Measurements from ENCODE around the gene CAPZA1. TPM values are rescaled to one million over a fixed set of nuclear protein-coding genes. Genes with fewer than 3 reads are reported as not detected.

Gene CAPZA1
- total RNA-seq, 2 donors from 2014 or later, result 87.4 to 104 TPM

DNA sequence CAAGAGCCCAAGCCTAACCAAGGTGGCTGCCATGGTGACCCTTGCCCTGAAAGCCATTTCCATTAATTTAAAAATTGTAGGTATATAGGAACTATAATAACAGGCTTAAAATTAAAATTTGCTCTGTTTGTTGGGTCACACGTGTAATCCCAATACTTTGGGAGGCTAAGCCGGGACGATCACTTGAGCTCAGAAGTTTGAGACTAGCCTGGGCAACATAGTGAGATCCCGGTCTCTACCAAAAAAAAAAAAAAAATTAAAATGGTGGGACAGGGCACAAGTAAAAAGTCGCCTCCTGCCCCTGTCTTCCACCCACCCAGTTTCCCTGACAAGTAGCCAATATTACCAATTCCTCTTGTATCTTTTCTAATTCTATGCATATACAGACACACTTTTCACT lies 6.6 kb downstream of the CAPZA1 start:
- Histone ChIP-seq H3K4me3 (no peak overlapping the region), H3K36me3 (no peaks in the 10 kb centered on the region), H3K27me3 (replicated peaks; ENCODE audit: insufficient read depth) (no peaks in the 10 kb centered on the region), H3K4me1 (replicated peaks) (no peaks in the 10 kb centered on the region), H3K27ac (no peak overlapping the region), H3K9me3 (no peaks in the 10 kb centered on the region)
- no peak for DNase-seq (ENCODE audit: low spot score)
- intact Hi-C loops (cut with DNase I), result no loop called here
- 95% methylated on average over 5 of the region's 5 CpGs for WGBS
- TF ChIP-seq POLR2AphosphoS5 (IDR thresholded peaks at IDR 0.05) (no peak), POLR2A (IDR thresholded peaks at IDR 0.05) (no peak)
- TF ChIP-seq, protein P1, sequence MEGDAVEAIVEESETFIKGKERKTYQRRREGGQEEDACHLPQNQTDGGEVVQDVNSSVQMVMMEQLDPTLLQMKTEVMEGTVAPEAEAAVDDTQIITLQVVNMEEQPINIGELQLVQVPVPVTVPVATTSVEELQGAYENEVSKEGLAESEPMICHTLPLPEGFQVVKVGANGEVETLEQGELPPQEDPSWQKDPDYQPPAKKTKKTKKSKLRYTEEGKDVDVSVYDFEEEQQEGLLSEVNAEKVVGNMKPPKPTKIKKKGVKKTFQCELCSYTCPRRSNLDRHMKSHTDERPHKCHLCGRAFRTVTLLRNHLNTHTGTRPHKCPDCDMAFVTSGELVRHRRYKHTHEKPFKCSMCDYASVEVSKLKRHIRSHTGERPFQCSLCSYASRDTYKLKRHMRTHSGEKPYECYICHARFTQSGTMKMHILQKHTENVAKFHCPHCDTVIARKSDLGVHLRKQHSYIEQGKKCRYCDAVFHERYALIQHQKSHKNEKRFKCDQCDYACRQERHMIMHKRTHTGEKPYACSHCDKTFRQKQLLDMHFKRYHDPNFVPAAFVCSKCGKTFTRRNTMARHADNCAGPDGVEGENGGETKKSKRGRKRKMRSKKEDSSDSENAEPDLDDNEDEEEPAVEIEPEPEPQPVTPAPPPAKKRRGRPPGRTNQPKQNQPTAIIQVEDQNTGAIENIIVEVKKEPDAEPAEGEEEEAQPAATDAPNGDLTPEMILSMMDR (IDR thresholded peaks at IDR 0.05), result no peak

GRCh38 chr1:112626887-112627286 lies 7.3 kb downstream of the CAPZA1 start:
- no peaks in the 10 kb centered on the region for H3K36me3 ChIP-seq
- no peaks in the 10 kb centered on the region for H3K4me1 ChIP-seq (replicated peaks)
- no peak overlapping the region for H3K27ac ChIP-seq
- no peak for TF ChIP-seq POLR2AphosphoS5 (IDR thresholded peaks at IDR 0.05)
- no peak for TF ChIP-seq POLR2A (IDR thresholded peaks at IDR 0.05)
- TF ChIP-seq, protein P1 (IDR thresholded peaks at IDR 0.05), result no peak
- H3K4me3 ChIP-seq, result no peak overlapping the region
- H3K9me3 ChIP-seq, result no peaks in the 10 kb centered on the region
- no peak for DNase-seq (ENCODE audit: low spot score)
- H3K27me3 ChIP-seq (replicated peaks; ENCODE audit: insufficient read depth), result no peaks in the 10 kb centered on the region
- intact Hi-C loops (cut with DNase I), result no loop called here

GRCh38 chr1:112628516-112628915 lies 8.9 kb downstream of the CAPZA1 start:
- intact Hi-C loops (cut with DNase I), result no loop called here
- TF ChIP-seq POLR2A (IDR thresholded peaks at IDR 0.05) (no peak), POLR2AphosphoS5 (IDR thresholded peaks at IDR 0.05) (no peak)
- TF ChIP-seq, protein P1 (IDR thresholded peaks at IDR 0.05), result no peak
- 91% methylated on average over 2 of the region's 2 CpGs for WGBS
- Histone ChIP-seq H3K27me3 (replicated peaks; ENCODE audit: insufficient read depth) (no peaks in the 10 kb centered on the region), H3K4me3 (no peak overlapping the region), H3K4me1 (replicated peaks) (no peaks in the 10 kb centered on the region), H3K9me3 (no peaks in the 10 kb centered on the region), H3K36me3 (no peaks in the 10 kb centered on the region), H3K27ac (no peak overlapping the region)
- no peak for DNase-seq (ENCODE audit: low spot score)

- Histone ChIP-seq H3K9me3 (no peaks in the 10 kb centered on the region), H3K36me3 (no peaks in the 10 kb centered on the region), H3K4me3 (no peak overlapping the region), H3K27ac (no peak overlapping the region), H3K27me3 (replicated peaks; ENCODE audit: insufficient read depth) (no peaks in the 10 kb centered on the region), H3K4me1 (replicated peaks) (no peaks in the 10 kb centered on the region)
- intact Hi-C loops (cut with DNase I), result no loop called here
- DNase-seq (ENCODE audit: low spot score), result no peak
- TF ChIP-seq, protein P1 (IDR thresholded peaks at IDR 0.05), result no peak
- TF ChIP-seq POLR2AphosphoS5 (IDR thresholded peaks at IDR 0.05), result no peak
- TF ChIP-seq POLR2A (IDR thresholded peaks at IDR 0.05), result no peak
Observed at GRCh38 chr1:112629256-112629655, 9.6 kb downstream of the CAPZA1 start.

DNA sequence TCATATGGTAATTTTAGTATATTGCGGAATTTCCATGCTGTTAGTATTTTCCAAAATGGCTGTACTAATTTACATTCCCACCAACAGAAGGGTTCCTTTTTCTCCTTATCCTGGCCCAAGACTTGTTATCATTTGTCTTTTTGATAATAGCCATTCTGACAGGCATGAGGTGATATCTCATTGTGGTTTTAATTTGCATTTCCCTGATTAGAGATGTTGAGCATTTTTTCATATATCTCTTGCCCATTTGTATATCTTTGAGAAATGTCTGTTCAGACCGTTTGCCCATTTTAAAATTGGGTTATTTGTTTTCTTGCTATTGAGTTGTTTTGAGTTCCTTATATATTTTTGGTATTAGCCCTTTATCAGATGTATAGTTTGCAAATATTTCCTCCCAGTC lies 14.0 kb downstream of the CAPZA1 start:
- intact Hi-C loops (cut with DNase I), result no loop called here
- Histone ChIP-seq H3K4me1 (replicated peaks) (no peaks in the 10 kb centered on the region), H3K9me3 (no peaks in the 10 kb centered on the region), H3K4me3 (no peak overlapping the region), H3K36me3 (no peaks in the 10 kb centered on the region), H3K27me3 (replicated peaks; ENCODE audit: insufficient read depth) (no peaks in the 10 kb centered on the region), H3K27ac (no peak overlapping the region)
- whole genome bisulfite sequencing, result 95% methylated on average over 2 of the region's 2 CpGs
- TF ChIP-seq POLR2A (IDR thresholded peaks at IDR 0.05) (no peak), POLR2AphosphoS5 (IDR thresholded peaks at IDR 0.05) (no peak)
- TF ChIP-seq, protein P1 (IDR thresholded peaks at IDR 0.05), result no peak
- DNase-seq (ENCODE audit: low spot score), result no peak
